ENCODE data around the gene GJB3.
"Not testable (repeated sequence)": the region's sequence is repeated elsewhere in the genome, so short reads cannot be mapped to it uniquely, and the experiment has no call there.

Gene GJB3

DNA sequence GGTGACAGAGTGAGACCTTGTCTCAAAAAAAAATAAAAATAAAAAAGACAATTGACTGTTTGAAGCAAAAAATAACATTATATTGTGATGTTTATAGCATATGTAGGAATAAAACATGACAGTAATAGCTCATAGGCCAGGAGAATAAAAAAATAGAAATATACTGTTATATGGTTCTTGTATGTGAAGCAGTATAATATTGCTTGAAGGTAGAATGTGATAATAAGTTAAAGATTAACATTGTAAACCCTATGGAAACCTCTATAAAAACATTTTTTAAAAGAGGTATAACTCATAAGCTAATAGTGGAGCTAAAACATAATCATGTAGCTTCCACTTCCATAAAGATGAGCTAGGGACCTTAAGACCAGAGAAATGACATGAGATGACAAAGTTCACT lies 35.3 kb downstream of the GJB3 start:
- TF ChIP-seq, protein P1, sequence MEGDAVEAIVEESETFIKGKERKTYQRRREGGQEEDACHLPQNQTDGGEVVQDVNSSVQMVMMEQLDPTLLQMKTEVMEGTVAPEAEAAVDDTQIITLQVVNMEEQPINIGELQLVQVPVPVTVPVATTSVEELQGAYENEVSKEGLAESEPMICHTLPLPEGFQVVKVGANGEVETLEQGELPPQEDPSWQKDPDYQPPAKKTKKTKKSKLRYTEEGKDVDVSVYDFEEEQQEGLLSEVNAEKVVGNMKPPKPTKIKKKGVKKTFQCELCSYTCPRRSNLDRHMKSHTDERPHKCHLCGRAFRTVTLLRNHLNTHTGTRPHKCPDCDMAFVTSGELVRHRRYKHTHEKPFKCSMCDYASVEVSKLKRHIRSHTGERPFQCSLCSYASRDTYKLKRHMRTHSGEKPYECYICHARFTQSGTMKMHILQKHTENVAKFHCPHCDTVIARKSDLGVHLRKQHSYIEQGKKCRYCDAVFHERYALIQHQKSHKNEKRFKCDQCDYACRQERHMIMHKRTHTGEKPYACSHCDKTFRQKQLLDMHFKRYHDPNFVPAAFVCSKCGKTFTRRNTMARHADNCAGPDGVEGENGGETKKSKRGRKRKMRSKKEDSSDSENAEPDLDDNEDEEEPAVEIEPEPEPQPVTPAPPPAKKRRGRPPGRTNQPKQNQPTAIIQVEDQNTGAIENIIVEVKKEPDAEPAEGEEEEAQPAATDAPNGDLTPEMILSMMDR (IDR thresholded peaks at IDR 0.05; ENCODE audit: low read depth, low read length): no peak
- no peak overlapping the region for H3K4me3 ChIP-seq (ENCODE audit: low read depth, low read length)

DNA sequence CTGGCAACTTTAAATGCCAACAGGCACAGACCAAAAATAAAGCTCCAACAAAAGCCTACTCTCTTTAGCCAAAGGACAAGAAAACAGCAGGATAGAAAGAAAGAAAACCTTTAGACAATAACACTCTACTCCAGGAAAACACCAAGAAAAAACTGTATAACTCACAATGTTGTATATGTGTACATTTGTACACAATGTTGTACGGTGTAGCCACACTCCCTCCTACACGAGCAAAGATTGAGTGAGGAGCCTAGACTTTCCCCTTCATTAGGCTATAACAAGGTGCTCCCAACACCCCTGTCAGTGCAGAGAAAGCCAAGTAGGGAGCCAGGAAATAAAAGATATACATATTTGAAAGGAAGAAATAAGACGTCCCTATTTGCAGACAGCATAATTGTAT lies 35.8 kb downstream of the GJB3 start:
- TF ChIP-seq, protein P1 (IDR thresholded peaks at IDR 0.05; ENCODE audit: low read depth, low read length): no peak
- H3K4me3 ChIP-seq (ENCODE audit: low read depth, low read length): no peak overlapping the region

DNA sequence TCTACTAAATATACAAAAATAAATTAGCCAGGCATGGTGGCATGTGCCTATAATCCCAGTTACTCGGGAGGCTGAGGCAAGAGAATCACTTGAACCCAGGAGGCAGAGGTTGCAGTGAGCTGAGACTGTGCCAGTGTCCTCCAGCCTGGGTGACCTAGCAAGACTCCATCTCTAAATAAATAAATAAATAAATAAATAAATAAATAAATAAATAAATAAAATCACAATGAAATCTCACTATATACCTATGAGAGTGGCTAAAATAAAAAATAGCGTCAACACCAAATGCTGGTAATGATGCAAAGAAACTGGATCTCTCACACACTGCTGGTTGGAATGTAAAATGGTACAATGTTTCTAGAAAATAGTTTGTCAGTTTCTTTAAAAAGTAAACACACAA lies 37.8 kb downstream of the GJB3 start:
- not testable (repeated sequence) for H3K4me3 ChIP-seq (ENCODE audit: low read depth, low read length)

DNA sequence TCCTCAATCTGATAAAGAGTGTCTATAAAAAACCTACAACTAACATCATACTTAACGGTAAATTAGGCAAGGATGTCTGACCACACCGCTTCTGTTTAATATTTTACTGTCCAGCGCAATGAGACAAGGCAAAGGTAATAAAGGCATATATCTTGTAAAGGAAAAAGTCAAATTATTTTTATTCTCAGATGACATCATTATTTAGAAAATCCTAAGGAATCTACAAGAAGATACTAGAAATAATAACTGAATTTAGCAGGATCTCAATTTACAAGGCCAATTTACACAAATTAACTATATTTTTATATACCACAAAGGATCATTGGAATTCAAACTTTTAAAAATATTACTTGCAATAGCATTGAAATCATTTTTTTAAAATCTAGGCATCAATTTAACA lies 41.2 kb downstream of the GJB3 start:
- TF ChIP-seq, protein P1 (IDR thresholded peaks at IDR 0.05; ENCODE audit: low read depth, low read length): no peak
- H3K4me3 ChIP-seq (ENCODE audit: low read depth, low read length): no peak overlapping the region

DNA sequence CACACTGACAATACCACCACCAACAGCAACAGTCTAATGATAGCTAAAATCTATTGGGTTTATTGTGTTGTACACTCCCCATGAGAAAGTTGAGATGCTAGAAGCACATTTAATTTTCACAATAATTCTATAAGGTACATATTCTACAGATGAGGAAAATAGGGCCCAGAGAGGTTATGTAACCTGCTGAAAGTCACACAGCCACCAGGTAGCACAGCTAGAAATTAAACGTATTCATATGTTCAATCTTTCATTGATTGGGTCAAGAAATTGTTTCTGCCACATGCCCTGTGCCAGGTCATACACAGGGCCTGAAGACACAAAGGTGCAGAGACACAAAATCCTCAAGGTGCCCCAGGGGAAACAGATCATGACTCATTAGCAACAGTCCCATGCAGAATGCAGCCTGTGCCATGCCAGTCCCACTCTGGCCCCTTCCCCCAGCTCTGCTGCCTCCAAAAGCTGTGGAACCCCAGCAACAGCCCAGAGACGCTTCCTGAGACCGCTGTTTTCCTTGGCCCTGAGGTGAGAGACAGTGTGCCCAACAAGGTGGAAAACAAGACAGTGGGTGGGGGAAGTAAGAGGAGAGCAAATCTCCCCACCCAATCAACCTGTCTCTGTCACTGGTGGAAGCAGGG lies 43.9 kb downstream of the GJB3 start:
- TF ChIP-seq, protein P1 (IDR thresholded peaks at IDR 0.05; ENCODE audit: low read depth, low read length): no peak
- H3K4me3 ChIP-seq (ENCODE audit: low read depth, low read length): no peak overlapping the region

DNA sequence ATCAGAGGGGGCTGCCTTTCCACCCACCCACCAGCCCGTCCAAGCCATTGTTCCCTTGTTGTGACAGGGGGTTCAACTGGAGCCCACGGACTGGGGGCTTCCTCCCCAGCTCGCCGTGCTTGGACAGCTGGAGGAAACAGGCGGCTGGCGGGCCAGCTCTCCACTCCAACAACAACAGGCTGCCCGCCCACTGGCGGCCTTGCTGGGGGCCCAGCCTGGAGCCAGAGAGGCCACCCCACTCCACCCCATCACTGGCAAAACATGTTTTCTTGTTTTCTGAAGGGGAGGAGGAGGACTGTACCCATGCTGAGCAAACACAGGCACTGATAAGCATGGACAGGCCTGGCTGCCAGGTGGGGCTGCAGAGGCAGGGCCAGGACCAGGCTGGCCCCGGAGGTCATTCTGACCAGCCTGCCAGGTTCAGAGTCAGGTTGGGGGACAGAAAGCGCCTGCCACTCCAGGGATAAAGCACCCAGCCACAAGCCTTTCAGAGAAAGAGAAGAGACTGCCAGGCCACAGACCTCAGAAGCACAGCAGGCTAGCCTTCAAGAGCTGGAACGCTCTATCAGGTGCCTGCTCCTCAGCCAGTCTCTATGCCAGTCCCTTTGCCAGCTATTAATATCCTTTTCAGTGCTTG lies 44.6 kb downstream of the GJB3 start:
- H3K4me3 ChIP-seq (ENCODE audit: low read depth, low read length): no peak overlapping the region
- TF ChIP-seq, protein P1 (IDR thresholded peaks at IDR 0.05; ENCODE audit: low read depth, low read length): no peak

DNA sequence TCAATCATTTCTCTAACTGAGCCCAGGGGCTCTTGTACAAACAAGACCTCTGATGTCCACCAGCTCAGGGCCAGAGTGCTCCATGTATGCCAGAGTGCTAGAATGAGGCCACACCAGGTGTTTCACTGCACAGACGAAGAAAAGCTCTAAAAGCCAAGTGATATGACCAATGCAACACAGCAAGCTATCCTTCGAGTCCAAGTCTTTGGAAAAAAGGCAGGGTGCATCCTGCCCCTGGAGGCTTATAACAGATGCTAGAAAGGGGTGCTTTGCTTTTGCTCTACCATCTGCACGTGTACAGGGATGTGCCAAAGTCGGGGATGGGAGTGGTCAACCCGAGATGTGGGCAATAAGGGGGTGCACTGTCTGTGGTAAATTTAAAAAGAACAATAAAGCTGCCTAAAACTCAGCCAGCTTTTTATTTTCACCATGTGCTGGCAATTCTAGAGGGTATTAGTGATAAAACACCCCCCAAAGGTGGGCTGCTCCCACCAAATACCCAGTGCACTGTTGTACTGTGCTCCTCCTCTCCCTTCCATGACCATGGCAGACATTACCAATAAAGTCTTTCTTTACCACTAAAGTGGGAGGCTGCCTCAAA lies 46.4 kb downstream of the GJB3 start:
- H3K4me3 ChIP-seq (ENCODE audit: low read depth, low read length): no peak overlapping the region
- TF ChIP-seq, protein P1 (IDR thresholded peaks at IDR 0.05; ENCODE audit: low read depth, low read length): no peak

Measured in WI38 (cell line).